PC-9 (cell line): ENCODE measurements around the gene UFC1. TPM values are rescaled to one million over a fixed set of nuclear protein-coding genes. Genes with fewer than 3 reads are reported as not detected.

Experiments used
- BruUV-seq: library from RNA; stranded (reverse); fragments of 400-500 nt; replicated peaks from 2 replicates; lab custom pipeline; 2021; lab: Mats Ljungman, UMichigan
- CTCF ChIA-PET: fragments of 300-600 bp; sonication (Branson Sonifier 250); formaldehyde crosslinking; loops from one replicate; lab custom pipeline; 2022; ENCODE audit warnings: antibody characterized with exemption; lab: Charles Lee
- POLR2A ChIA-PET: fragments of 300-600 bp; sonication (Branson Sonifier 250); formaldehyde crosslinking; loops from one replicate; lab custom pipeline; 2022; ENCODE audit warnings: antibody characterized with exemption; ENCODE audit not compliant: unreplicated experiment; lab: Charles Lee
- DNase-seq, 2 experiments: peaks; one replicate each; pipeline versions ENCODE4 v3.0.0 to v3.0.0-alpha.2; 2015 to 2022; ENCODE audit warnings: mixed read lengths in 1 of 2
- H2AFZ ChIP-seq: fragments of 200-600 bp; sonication (generic); 2 replicates; pipeline ENCODE4 v1.8.1; 2017; ENCODE audit warnings: antibody characterized with exemption
- H3F3A ChIP-seq: fragments of 200-600 bp; sonication (generic); 2 replicates; pipeline ENCODE4 v1.8.1; 2017; ENCODE audit warnings: antibody characterized with exemption, mild to moderate bottlenecking, low read depth; ENCODE audit not compliant: insufficient read depth
- H3K27ac ChIP-seq: fragments of 200-600 bp; sonication (generic); 2 replicates; pipeline ENCODE4 v1.6.1; 2016; ENCODE audit warnings: mixed run types
- H3K27me3 ChIP-seq: fragments of 200-600 bp; sonication (generic); 2 replicates; pipeline ENCODE4 v1.6.1; 2016; ENCODE audit warnings: low read depth, mixed run types; ENCODE audit not compliant: insufficient read depth
- H3K36me3 ChIP-seq: fragments of 200-600 bp; sonication (generic); 2 replicates; pipeline ENCODE4 v1.6.1; 2016; ENCODE audit warnings: low read depth, mixed run types
- H3K4me1 ChIP-seq: fragments of 200-600 bp; sonication (generic); replicated peaks from 2 replicates; pipeline ENCODE4 v1.6.1; 2016; ENCODE audit warnings: mixed run types; ENCODE audit not compliant: insufficient read depth
- H3K4me2 ChIP-seq: fragments of 200-600 bp; sonication (generic); 2 replicates; pipeline ENCODE4 v1.6.1; 2017; ENCODE audit warnings: mixed run types
- H3K4me3 ChIP-seq: fragments of 200-600 bp; sonication (generic); 2 replicates; pipeline ENCODE4 v1.6.1; 2016; ENCODE audit warnings: mixed run types
- H3K79me2 ChIP-seq: fragments of 200-600 bp; sonication (generic); 2 replicates; pipeline ENCODE4 v1.6.1; 2017; ENCODE audit warnings: low read depth, mixed run types
- H3K9me2 ChIP-seq: fragments of 200-600 bp; sonication (generic); 2 replicates; pipeline ENCODE4 v1.8.1; 2017; ENCODE audit warnings: mild to moderate bottlenecking; ENCODE audit not compliant: insufficient read depth
- H3K9me3 ChIP-seq: fragments of 200-600 bp; sonication (generic); 2 replicates; pipeline ENCODE4 v1.8.1; 2016; ENCODE audit warnings: low read depth; ENCODE audit not compliant: insufficient read depth
- H4K20me1 ChIP-seq: fragments of 200-600 bp; sonication (generic); 2 replicates; pipeline ENCODE4 v1.8.1; 2017; ENCODE audit not compliant: insufficient read depth
- CTCF ChIP-seq: fragments of 200-600 bp; sonication (generic); conservative IDR thresholded peaks from 2 replicates; pipeline ENCODE4 v1.6.1; 2017; ENCODE audit warnings: mixed run types, antibody characterized with exemption, mild to moderate bottlenecking, moderate library complexity
- EZH2 ChIP-seq: fragments of 200-600 bp; sonication (generic); IDR thresholded peaks from 2 replicates; pipeline ENCODE4 v1.8.0; 2017; ENCODE audit warnings: antibody characterized with exemption, low read depth
- intact Hi-C: fragments of 100-400 bp; cut with micrococcal nuclease; formaldehyde crosslinking; loops from one replicate; pipeline ENCODE4 v1.10.0; 2022; ENCODE audit not compliant: unreplicated experiment
- total RNA-seq: library from RNA; stranded (reverse); gene quantifications from 2 replicates; pipeline ENCODE4 v1.2.3, GENCODE V29; 2021

Gene UFC1
- total RNA-seq, 1 experiment from 2014 or later: 74.9 TPM

DNA sequence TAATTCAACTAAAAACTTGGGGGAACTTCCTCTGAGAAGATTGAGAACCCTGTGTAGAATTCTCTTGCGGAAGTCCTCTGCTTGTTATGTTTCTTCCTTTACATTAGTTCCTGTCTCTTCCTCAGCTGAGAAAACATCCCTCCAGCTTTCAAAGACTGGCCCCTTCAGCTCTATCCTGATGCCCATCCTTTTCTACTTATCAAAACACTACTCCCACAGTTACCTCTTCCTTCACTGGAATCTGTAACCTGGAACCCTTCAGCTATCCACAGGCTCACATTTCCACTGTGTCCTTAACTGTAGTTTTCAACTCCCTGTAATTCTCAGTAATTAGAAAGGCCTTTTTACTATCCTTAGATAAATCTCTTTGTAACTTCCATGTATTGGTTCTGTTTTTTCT is 15.3 kb upstream of the UFC1 start:
- DNase-seq: no peak
- H3K9me2 ChIP-seq: no peaks in the 10 kb centered on the region
- peaks cover 46% of the 10 kb centered on the region for H3F3A ChIP-seq
- no peaks in the 10 kb centered on the region for H3K9me3 ChIP-seq
- H3K27ac ChIP-seq: no peak overlapping the region
- peaks cover 30% of the 10 kb centered on the region for H3K79me2 ChIP-seq
- no peak overlapping the region for H3K4me2 ChIP-seq
- intact Hi-C loops: loop anchor here (2.0 to 10.0 kb wide), 3 partner anchors 144 to 458 kb away; no protein-coding TSS in a partner anchor
- H2AFZ ChIP-seq: no peak overlapping the region
- no TSS peak for BruUV-seq
- TF ChIP-seq CTCF: no peak
- TF ChIP-seq EZH2: no peak
- H4K20me1 ChIP-seq: peaks cover 3% of the 10 kb centered on the region; the same call in 1 of the 2 replicates
- CTCF ChIA-PET: no interaction called here
- H3K4me3 ChIP-seq: no peak overlapping the region
- H3K27me3 ChIP-seq: no peaks in the 10 kb centered on the region
- no peaks in the 10 kb centered on the region for H3K36me3 ChIP-seq
- peaks cover 24% of the 10 kb centered on the region for H3K4me1 ChIP-seq
- POLR2A ChIA-PET: interaction anchor here (0.5 kb wide), 1 partner anchor 991 kb away, joined by 3 read pairs; no protein-coding TSS in a partner anchor

- Histone ChIP-seq H3K4me2 (no peak overlapping the region), H2AFZ (no peak overlapping the region), H3K4me1 (peaks cover 16% of the 10 kb centered on the region), H3K4me3 (no peak overlapping the region), H3K27me3 (no peaks in the 10 kb centered on the region), H4K20me1 (peaks cover 3% of the 10 kb centered on the region; the same call in 1 of the 2 replicates), H3K36me3 (no peaks in the 10 kb centered on the region), H3K9me3 (no peaks in the 10 kb centered on the region), H3F3A (peaks cover 33% of the 10 kb centered on the region), H3K79me2 (peaks cover 17% of the 10 kb centered on the region), H3K27ac (no peak overlapping the region), H3K9me2 (no peaks in the 10 kb centered on the region)
- POLR2A ChIA-PET: no interaction called here
- peak in 1 of 2 experiments; percentile 37 for DNase-seq
- peak; percentile 80 for TF ChIP-seq CTCF
- TF ChIP-seq EZH2: no peak
- CTCF ChIA-PET: interaction anchor here (0.7 kb wide), 1 partner anchor 86 kb away, joined by 4 read pairs; no protein-coding TSS in a partner anchor
- intact Hi-C loops: loop anchor here (2.0 to 10.0 kb wide), 3 partner anchors 145 to 459 kb away; no protein-coding TSS in a partner anchor
- no TSS peak for BruUV-seq
Measured at GRCh38 chr1:161139766-161140165, 14.0 kb upstream of the UFC1 start.

GRCh38 chr1:161140755-161141400 is 12.9 kb upstream of the UFC1 start:
- H3K4me3 ChIP-seq: no peak overlapping the region
- H3K4me2 ChIP-seq: no peak overlapping the region
- peaks cover 6% of the 10 kb centered on the region for H3K79me2 ChIP-seq
- H3K27ac ChIP-seq: no peak overlapping the region
- H3K9me2 ChIP-seq: no peaks in the 10 kb centered on the region
- H2AFZ ChIP-seq: no peak overlapping the region
- ChIA-PET POLR2A (interaction anchor here (0.6 kb wide), 1 partner anchor 95 kb away, joined by 4 read pairs; no protein-coding TSS in a partner anchor), CTCF (interaction anchor here (0.7 kb wide), 1 partner anchor 453 kb away, joined by 3 read pairs; no protein-coding TSS in a partner anchor)
- H3F3A ChIP-seq: peaks cover 31% of the 10 kb centered on the region
- H3K4me1 ChIP-seq: peaks cover 10% of the 10 kb centered on the region
- H3K9me3 ChIP-seq: no peaks in the 10 kb centered on the region
- H4K20me1 ChIP-seq: peaks cover 3% of the 10 kb centered on the region; the same call in 1 of the 2 replicates
- intact Hi-C loops: no loop called here
- no peak for DNase-seq
- BruUV-seq: no TSS peak
- no peaks in the 10 kb centered on the region for H3K27me3 ChIP-seq
- no peak for TF ChIP-seq CTCF
- TF ChIP-seq EZH2: no peak
- no peaks in the 10 kb centered on the region for H3K36me3 ChIP-seq
